Heart left ventricle (tissue), 16 donors: ENCODE results near the gene OLFM1. TPM values are rescaled to one million over a fixed set of nuclear protein-coding genes. Genes with fewer than 3 reads are reported as not detected.

Source experiments
- ATAC-seq, 4 donors: fragments of 200-7000 bp; cut with Tn5 transposase; one replicate each; pipeline ENCODE4 v1.9.1; 2020 to 2022; ENCODE audit warnings: moderate library complexity in 4 of 4, mild to moderate bottlenecking in 3 of 4, moderate number of reproducible peaks in 1 of 4
- DNase-seq, 5 donors: peaks; one replicate each; pipeline ENCODE4 v3.0.0-alpha.2; 2020
- H3K27ac ChIP-seq, 12 donors: fragments of 200-600 bp; sonication (generic) in 4 of 12; one replicate each; pipeline versions ENCODE4 v1.5.0 to v1.8.0; 2016 to 2022; ENCODE audit warnings: mild to moderate bottlenecking in 2 of 12
- H3K27me3 ChIP-seq, 9 donors: fragments of 200-600 bp; sonication (generic) in 2 of 9; one replicate each; pipeline versions ENCODE4 v1.5.1 to v1.8.0; 2016 to 2022; ENCODE audit warnings: mild to moderate bottlenecking in 3 of 9
- H3K36me3 ChIP-seq, 9 donors: fragments of 200-600 bp; sonication (generic) in 2 of 9; one replicate each; pipeline versions ENCODE4 v1.5.0 to v1.8.0; 2018 to 2022; ENCODE audit warnings: mild to moderate bottlenecking in 2 of 9
- H3K4me1 ChIP-seq, 12 donors: fragments of 200-600 bp; sonication (generic) in 4 of 12; one replicate each; pipeline versions ENCODE4 v1.5.0 to v1.8.0; 2016 to 2022; ENCODE audit warnings: mild to moderate bottlenecking in 3 of 12
- H3K4me3 ChIP-seq, 12 donors: fragments of 200-600 bp; sonication (generic) in 4 of 12; one replicate each; pipeline versions ENCODE4 v1.5.0 to v1.8.0; 2017 to 2022; ENCODE audit warnings: mild to moderate bottlenecking in 9 of 12, moderate library complexity in 4 of 12
- H3K9me3 ChIP-seq, 12 donors: fragments of 200-600 bp; sonication (generic) in 4 of 12; one replicate each; pipeline versions ENCODE4 v1.5.0 to v1.8.0; 2016 to 2022; ENCODE audit warnings: mild to moderate bottlenecking in 1 of 12
- CTCF ChIP-seq, 12 donors: fragments of 200-600 bp; sonication (generic) in 4 of 12; IDR thresholded peaks; one replicate each; pipeline versions ENCODE4 v1.5.0 to v1.8.0; 2018 to 2022; ENCODE audit warnings: antibody characterized with exemption in 12 of 12, mild to moderate bottlenecking in 5 of 12
- POLR2A ChIP-seq, 2 donors: fragments of 450-650 bp; IDR thresholded peaks; one replicate each; pipeline ENCODE4 v1.6.1; 2017; ENCODE audit warnings: antibody characterized with exemption in 2 of 2, mild to moderate bottlenecking in 2 of 2, moderate library complexity in 2 of 2
- WGBS, 4 donors: extraction: QIAGEN DNeasy Blood & Tissue Kit in 2 of 4; methylation state at CpG; one replicate each; pipeline versions ENCODE4 v1.1.5 to v1.1.7; 2013 to 2018; 5-methylcytosine and 5-hydroxymethylcytosine counted together
- intact Hi-C, 10 donors: fragments of 100-400 bp; cut with DNase I; formaldehyde crosslinking; loops; one replicate each; pipeline versions ENCODE4 v1.11.1 to v1.14.2; 2022
- polyA plus RNA-seq, 2 donors: library from polyadenylated mRNA; stranded (reverse); fragments of 200-250 nt; gene quantifications; one replicate each; pipeline ENCODE4 v1.2.3, GENCODE V29; 2013
- total RNA-seq, 9 donors: library from RNA; depleted of rRNA in 2 of 9; stranded (reverse); fragments of >200 nt in 2 of 9; fragmentation: NEBNext Ultra II Directional in 3 of 9; extraction: Animal tissue kit (Norgen Biotek cat#: 25700) in 3 of 9; gene quantifications; one replicate each; pipeline versions ENCODE4 v1.1.0 to v1.2.4, GENCODE V29; 2016 to 2023
- donor health status: ischemic (EF 13 %, LVEDD 7.1; RV severe dilation, severe dysfunction).
- donor health status: healthy with polysubstance abuse.
- donor health status: DM: no; HTN: yes; CAD: no.
- donor health status: DM: no; HTN: no; CAD: no.
- donor health status: ischemic (EF 25% LVEDD 6.9; RV normal size, moderate dysfunction).
- donor health status: ischemic (EF 25% LVEDD 5.7; RV mildly dilated, moderate dysfunction).
- donor health status: healthy.
- donor health status: DM: yes; HTN: yes; CAD: no.
- donor health status: ischemic (EF 35%, LVEDD 5.7; RV mildly dilated, moderate dysfunction).
- donor health status: nonischemic (EF 11% LVEDD 7.7; RV severe dilation, severe dysfunction).
- donor health status: DM: yes; HTN: yes; CAD: no.
- donor health status: PGD.
- donor health status: ischemic (EF 29% LVEDD 5.4; RV normal size, mild dysfunction).
- donor health status: nonischemic (EF 23%, LVEDD 6.1; RV moderate dilation, normal function).

OLFM1 gene
- total and polyA plus RNA-seq, 11 donors: 3.5 to 11.8 (median 8.1) TPM

DNA sequence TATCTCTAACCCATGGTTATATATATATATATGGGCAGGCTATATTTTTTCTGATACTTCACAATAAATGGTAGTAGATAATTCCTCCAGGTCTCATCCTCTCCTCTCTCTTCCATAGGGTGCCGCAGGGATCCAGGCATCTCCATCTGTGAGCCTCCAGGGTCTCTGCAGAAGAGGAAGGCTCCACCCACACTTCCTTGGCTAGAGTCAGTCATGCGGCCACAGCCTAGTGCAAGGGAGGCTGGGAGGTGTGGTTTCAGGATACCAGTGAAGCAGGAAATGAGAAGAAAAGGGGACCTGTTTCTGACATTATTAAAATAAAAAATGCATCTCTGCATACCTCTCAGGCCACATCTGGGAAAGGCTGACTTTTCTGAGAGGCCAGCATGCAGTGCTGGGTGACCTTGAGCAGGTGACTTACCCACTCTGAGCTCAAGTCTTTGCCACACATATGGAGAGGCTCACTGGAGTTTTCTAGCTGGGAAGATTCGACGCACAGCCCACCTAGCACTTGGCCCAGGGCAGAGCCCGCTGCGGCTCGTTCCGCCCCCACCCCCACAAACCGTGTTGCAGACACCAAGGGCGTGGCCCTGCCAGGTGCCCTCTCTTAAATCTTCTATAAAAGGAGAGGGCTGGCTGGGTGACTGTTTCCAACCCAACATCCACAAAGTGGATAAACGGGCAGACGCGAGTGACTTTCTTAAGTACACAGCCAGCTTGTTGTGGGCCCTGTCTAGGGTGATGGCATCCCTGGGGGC lies 47.9 kb downstream of the OLFM1 start:
- no peaks in the 10 kb centered on the region for H3K36me3 ChIP-seq
- peaks cover 0 to 61% (median 15%) of the 10 kb centered on the region in 9 donors for H3K27me3 ChIP-seq
- no peak for TF ChIP-seq CTCF (IDR thresholded peaks at IDR 0.05)
- TF ChIP-seq POLR2A (IDR thresholded peaks at IDR 0.05): no peak
- peaks cover 0 to 16% (median 0%) of the 10 kb centered on the region in 12 donors for H3K4me1 ChIP-seq
- DNase-seq: no peak
- H3K4me3 ChIP-seq: no peak overlapping the region
- no peak overlapping the region for H3K27ac ChIP-seq
- WGBS, 4 donors: 74 to 82% (median 79%) methylated on average over 13 of the region's 13 CpGs
- intact Hi-C loops: no loop called here
- H3K9me3 ChIP-seq: peaks cover 0 to 4% (median 0%) of the 10 kb centered on the region in 12 donors
- ATAC-seq: no peak

- 25 to 43% (median 32%) methylated on average over 3 to 6 of the region's 6 CpGs for WGBS, 4 donors
- Histone ChIP-seq H3K36me3 (no peaks in the 10 kb centered on the region), H3K4me3 (no peak overlapping the region), H3K9me3 (peaks cover 0 to 4% (median 0%) of the 10 kb centered on the region in 12 donors), H3K4me1 (peaks cover 0 to 16% (median 0%) of the 10 kb centered on the region in 12 donors), H3K27ac (no peak overlapping the region), H3K27me3 (peaks cover 0 to 62% (median 15%) of the 10 kb centered on the region in 9 donors)
- intact Hi-C loops: no loop called here
- no peak for TF ChIP-seq POLR2A (IDR thresholded peaks at IDR 0.05)
- TF ChIP-seq CTCF (IDR thresholded peaks at IDR 0.05): no peak
- DNase-seq (no peak), ATAC-seq (peak in 1 of 4 donors; percentile 45)
Measured at GRCh38 chr9:135135929-135136315, 48.5 kb downstream of the OLFM1 start.

GRCh38 chr9:135136481-135136880 lies 49.0 kb downstream of the OLFM1 start:
- ATAC-seq: no peak
- intact Hi-C loops: no loop called here
- WGBS, 4 donors: 28 to 52% (median 39%) methylated on average over 7 to 9 of the region's 9 CpGs

More at GRCh38 chr9:135136481-135136880, 49.0 kb downstream of the OLFM1 start:
- H3K9me3 ChIP-seq: peaks cover 0 to 4% (median 0%) of the 10 kb centered on the region in 12 donors
- H3K4me3 ChIP-seq: no peak overlapping the region
- no peak for DNase-seq
- H3K27me3 ChIP-seq: peaks cover 0 to 60% (median 15%) of the 10 kb centered on the region in 9 donors
- H3K27ac ChIP-seq: no peak overlapping the region
- no peaks in the 10 kb centered on the region for H3K36me3 ChIP-seq
- peaks cover 0 to 16% (median 0%) of the 10 kb centered on the region in 12 donors for H3K4me1 ChIP-seq
- TF ChIP-seq POLR2A (IDR thresholded peaks at IDR 0.05): no peak
- TF ChIP-seq CTCF (IDR thresholded peaks at IDR 0.05): no peak
